ENCODE data around the gene ERC2. TPM values are rescaled to one million over a fixed set of nuclear protein-coding genes. Genes with fewer than 3 reads are reported as not detected.
A peak's percentile ranks its signal among the peaks of the same experiment; 100 is the strongest.

ERC2 gene
- total RNA-seq, 1 donor from 2014 or later, result 6.2 TPM

DNA sequence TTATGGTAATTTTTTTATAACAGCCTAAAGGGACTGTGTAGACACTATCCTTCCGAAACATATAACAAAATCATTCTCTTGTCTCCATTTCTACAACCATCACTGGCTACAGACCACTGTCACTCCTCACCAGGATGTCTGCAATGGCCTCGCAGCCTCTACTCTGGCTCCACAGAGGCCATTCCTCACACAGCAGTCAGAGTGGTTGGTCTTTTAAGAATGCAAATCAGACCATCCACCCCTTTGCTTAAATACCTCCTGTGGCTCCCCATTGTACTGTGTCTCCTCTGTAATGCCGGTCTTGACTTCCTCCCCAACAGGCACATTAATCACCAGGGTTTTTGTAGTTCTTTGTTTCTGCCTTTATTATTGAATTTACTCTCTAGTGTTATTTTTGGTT, 344.8 kb downstream of the ERC2 start:
- DNase-seq (ENCODE audit: low read depth), result no peak

DNA sequence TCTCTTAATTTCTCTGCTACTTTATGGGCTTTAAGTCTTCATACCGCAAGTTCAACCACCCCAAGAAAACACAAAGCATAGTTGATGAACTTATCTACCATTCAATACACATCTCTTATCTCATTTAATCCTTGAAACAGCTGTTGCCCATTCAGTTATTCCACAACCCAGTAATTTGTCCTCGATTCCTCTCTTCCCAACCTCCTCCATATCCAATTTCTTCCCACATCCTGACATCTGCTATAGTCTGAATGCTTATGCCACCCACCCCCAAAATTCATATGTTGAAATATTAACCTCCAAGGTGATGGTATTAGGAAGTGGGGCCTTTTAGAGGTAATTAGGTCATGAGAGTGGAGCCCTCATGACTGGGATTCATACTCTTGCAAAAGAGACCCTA, 345.4 kb downstream of the ERC2 start:
- DNase-seq (ENCODE audit: low read depth), result no peak

DNA sequence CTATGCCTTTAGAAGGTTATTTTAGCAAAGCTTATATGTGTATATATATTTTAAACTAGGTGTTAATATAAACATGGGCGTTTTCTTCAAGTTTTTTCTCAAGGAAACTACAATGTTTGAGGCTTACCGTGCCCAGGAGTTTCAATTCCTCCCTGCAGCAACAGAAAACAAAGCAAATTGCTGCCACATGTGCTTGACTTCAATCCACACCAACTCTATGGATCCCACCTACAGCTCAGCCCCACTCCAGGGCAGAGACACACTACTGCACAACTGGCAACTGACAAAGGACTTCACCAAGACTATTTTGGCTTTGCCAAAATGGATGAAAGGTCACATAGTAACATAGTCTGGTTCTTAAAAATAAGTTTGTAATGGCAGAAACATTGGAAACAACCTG, 346.6 kb downstream of the ERC2 start:
- no peak for DNase-seq (ENCODE audit: low read depth)

DNA sequence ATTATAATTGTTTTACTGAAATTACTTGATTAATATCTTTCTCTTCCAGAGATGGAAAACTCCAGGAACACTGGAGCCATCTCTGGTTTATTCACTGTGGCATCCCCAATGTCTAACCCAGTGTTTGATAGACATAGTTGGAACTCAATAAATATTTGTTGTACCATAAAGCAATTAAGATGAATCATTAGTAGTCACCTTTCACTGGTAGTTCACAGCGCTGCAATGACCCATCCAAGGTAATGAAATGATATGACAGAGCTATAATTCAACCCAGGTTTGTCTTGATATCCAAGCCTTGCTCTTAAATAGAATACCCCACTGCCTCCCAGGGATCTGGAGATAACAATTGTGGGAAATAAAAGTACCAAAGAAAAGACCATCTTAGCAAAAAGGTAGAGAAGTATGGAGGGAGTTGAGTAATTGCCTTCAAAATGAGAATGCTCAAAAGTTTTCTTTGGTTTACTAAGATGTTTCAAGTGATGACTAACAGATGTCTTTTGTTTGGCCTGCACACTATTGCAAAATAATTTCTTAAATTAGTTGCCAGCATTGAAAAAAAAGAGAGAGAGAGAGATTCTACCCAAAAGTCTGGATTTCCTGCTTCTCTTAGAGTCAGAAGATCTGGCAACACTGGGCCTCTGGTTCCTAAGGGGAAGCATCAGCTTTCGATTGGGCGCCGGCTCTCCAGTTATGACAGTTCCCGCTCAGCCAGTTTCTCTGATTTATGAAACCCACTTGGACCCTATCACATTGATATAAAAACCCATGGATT, 348.5 kb downstream of the ERC2 start:
- DNase-seq (ENCODE audit: low read depth), result peak; percentile 75

DNA sequence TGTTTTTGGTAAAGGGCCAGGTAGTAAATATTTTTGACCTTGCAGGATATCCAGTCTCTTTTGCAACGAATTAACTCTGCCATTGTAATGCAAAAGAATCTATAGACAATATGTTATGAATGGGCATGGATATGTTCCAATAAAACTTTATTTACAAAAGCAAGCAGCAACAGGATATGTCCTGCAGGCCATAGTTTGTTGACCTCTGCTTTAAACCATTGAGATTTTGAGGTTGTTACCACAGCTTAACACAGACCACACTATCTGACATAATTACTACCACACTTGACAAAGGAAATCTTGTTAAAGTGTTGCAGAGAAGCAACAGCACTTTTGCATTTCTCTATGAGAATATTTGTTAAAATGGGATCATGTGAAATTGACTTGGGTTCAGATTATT, 349.3 kb downstream of the ERC2 start:
- no peak for DNase-seq (ENCODE audit: low read depth)

DNA sequence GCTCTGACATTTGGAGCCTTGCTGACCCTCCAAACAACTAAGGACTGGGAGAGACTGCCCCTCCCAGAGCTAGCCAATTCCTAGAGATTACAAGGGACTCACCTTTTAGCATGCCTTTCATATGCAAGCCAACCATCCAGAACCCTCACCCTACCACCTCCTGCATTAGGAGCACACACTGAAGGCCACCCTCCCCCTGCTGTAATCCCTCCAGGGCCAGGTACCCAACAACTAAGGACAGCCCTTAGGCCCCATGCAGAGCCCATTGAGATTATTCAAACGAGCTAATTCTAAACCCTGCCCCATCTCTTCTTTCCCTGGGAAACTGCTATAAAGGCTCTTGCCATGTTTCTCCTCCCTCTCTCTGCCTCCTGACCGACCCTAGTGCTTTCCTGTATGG, 352.6 kb downstream of the ERC2 start:
- DNase-seq (ENCODE audit: low read depth), result no peak

DNA sequence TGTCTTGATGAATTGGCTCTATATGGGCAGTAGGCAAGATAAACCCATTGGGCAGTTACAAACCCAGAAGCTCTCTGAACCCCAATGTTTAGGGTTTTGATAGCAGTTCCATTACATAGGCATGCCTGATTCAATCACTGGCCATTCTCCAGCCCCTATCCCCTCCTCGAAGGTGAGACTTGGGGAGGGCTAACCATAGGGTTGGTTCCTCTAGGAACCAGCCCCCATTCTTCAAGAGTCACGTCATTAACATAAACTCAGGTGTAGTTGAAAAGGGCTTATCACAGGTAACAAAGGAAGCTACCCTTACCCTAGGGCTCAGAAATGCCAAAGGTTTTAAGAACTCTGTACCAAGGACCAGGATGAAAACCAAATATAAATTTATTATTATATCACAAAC, 353.1 kb downstream of the ERC2 start:
- DNase-seq (ENCODE audit: low read depth), result no peak

DNA sequence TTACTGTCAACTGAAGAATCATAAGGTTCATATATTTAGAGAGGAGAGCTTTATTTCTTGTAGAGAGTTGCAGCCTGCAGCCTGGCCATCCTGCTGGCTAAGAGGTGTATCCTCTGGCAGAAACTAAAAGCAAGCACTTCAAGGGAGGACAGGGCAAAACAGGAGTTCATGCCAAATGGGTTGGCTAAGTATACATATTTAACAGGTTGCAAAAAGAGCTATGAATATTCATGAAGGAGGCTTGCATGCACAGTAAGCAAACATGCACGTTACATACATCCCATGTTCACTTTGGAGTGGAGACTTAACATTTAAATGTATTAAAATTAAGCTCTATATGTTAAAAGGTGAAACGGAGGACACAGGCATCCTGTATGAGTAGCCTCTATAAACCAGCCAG, 354.4 kb downstream of the ERC2 start:
- no peak for DNase-seq (ENCODE audit: low read depth)

DNA sequence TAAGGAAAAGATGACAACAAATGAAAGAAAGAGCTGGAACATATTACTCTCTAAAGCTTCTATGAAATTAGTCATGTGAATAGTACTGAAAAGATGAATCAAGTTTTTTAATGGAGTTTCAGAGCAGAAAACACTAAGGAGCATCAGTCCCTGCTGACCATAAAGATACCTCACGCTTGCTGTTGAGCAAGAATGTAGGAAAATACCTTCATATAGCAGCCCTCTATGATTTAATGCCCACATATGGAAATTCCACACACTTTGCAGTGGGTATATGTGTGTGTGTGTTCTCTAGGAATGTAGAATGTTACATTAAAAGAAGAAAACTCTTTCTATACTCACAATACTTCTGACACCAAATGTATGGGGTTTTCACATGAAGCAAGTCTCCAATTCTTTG, 355.0 kb downstream of the ERC2 start:
- no peak for DNase-seq (ENCODE audit: low read depth)

DNA sequence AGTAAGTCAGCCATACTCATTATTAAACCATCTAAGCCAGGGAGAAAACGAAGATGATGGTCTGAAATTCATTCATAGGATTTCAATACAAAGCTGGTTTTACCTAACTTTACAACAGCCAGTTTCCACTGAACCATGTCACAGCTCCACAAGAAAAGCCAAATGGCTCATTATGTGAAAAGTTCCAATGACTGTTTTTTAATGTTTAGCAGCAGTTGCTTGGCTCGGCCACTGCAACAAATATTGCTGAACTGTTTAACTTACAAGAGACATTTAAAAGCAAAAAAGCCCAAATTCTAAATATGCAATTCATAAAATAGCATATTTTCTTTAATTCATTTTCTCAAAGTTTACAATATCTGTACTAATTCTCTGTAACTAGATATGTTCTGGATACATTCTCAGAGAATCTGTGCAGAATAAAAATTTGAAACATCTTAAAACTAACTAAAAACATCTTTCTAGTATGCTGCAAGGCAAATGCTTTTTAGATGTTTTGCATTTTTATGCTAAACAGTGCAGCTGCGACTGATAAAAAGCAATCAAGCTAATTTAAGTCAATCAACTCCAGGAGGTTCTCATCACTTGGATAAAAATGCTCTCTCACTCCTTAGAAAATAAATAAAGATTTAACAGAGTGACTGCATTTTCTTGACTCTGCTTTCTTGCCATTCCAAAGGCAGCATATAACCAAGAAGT, 356.5 kb downstream of the ERC2 start:
- DNase-seq (ENCODE audit: low read depth), result peak; percentile 22

DNA sequence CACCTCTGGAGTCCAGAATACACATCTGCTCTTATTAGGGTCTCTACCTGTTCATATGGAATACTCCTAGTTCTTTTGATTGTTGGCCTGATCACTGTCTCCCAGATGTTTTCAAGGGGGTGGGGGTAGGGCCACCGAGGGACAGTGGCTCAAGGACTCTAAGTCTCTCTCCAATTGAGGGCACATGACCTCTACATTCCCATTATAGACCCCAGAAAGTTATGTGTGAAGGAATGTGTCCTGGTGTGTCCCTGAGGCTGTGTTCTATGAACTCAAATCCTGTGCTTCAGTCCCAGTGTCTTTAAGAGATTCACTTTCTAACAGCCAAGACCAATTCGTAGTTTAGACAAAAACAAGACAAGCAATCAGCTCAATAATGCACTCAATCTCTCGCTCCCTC, 357.4 kb downstream of the ERC2 start:
- DNase-seq (ENCODE audit: low read depth), result no peak

DNA sequence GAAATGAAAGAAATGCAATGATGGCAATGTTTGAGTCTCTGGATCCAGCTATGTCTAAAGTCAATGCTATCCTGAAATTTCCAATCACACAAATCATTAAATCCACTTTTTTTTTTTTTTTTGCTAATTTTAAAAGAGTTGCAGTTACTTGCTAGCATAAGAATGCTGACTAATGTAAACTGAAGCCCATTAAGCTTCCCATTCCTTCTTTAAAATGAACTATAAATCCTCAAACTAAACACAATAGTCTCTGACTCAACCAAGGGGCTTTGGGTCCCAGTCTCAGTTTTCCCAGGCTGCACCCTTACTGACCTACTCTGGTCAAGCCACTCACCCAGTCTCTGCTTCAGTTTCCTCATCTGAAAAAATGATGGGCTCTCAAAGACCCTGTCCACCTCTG, 361.1 kb downstream of the ERC2 start:
- no peak for DNase-seq (ENCODE audit: low read depth)

DNA sequence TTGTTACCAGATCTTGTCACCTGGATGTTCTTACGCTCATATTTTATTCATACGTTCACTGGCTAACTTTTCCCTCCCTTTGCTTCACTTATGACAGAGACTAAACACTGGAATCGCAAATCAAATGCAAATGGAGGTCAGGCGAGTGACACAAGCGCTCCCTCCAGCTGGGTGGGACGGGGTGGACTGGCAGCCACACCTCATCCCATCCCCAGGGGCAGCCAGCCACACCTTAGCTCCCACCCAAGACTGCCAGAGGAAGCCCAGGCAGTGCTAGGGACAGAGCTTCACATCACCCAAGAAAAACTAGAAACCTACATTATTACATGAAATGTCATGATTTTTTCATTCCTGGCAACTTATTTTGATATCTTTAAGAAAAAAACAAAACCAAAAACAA, 366.2 kb downstream of the ERC2 start:
- no peak for DNase-seq (ENCODE audit: low read depth)

DNA sequence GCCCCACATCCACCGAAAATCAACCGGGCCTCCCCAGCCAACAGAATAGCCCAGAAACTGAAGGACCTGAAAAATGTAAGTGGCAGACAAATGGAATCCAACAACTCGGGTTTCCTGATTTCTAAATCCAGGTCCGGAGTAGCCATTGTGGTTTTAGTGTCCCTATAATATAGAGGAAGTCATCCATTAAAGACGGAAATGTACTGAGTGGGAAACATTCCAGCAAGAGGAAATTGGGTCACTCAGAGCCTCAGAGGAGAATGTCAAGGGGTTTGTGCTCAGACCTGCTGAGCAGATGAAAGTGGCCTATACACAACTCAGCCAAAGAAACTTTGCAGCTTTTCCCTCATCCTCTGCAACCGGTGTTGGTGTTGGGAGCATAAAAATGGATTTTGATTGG, 366.7 kb downstream of the ERC2 start:
- no peak for DNase-seq (ENCODE audit: low read depth)

DNA sequence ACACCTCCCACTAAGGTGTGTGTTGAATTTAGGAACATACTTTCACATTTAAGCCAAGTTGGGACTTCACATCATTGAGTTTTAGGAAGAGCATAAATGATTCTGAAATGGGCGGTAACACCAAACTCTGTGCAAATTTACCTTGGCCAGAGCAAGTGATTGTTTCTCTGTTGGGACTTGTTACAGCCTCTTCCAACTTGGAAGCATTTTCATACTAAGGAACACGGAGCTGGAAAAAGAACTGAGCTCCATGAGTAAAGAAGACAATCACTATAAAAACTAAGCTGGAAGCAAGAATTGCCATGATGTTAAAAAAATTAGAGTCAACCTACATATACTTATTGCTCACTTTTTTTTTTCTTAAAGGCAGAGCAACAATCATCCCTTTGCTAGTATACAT, 371.3 kb downstream of the ERC2 start:
- DNase-seq (ENCODE audit: low read depth), result no peak

DNA sequence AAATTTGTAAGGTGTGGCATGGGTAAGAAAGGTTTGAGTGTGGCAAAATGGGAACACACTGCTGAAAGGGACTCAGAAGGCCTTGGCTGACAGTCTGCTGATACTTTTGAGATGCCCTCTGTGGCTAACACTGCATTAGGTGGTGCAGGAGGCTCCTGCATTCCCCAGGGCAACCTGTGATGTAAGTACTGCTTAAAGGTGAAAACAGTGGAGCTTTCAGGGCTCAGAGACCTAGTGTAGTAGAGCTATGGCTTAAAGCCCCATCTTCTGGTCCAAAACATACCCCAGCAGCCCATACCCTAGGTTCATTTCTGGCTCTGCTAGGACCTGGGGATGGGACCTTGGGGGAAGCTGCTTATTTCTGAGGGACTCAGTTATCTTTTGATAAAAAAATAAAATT, 374.1 kb downstream of the ERC2 start:
- DNase-seq (ENCODE audit: low read depth), result no peak

DNA sequence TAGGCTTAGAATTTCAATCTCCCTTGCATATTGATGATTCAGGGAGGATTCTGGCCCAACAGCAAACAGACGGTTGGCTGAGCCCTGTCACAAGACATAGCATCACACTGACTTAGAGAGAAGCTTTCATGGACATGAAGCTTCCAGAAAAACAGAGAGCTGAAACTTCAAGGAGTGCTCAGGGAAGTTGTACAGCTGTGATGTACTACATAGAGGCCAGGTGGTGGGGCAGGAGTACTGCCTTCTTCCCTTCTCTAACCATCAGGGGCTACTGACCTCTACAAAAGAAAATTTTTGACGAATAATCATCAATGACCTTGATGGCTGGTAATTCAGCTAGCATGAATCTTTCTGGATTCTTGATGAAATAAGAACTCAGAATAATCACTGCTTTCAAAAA, 378.5 kb downstream of the ERC2 start:
- no peak for DNase-seq (ENCODE audit: low read depth)

DNA sequence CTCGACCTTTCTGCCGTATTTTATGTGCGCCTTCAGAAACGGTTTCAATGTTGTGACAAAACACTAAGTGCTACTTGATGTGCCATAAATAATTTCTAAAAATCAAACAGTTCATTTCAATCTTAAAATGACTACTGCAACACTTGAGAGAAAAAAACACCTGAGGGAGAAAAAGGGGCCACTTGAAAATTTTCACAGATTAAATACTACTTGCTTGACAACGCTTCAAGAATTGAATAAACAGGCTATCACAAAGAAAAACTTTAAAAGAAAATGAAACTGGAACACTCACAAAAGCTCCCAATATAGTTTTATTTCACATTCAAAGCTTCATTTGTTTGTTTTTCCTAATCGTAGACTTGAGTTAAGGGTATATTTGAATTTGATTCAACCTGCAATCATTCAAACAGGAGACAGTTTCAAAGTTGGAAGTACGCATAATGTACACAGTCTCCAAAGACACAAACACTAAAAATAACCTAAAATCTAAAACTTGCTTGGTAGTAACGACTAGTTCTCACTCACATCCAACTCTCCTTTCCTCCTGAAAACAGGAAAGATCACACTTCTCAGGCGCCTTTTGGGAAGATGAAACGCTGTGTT, 380.7 kb downstream of the ERC2 start:
- DNase-seq (ENCODE audit: low read depth), result no peak

DNA sequence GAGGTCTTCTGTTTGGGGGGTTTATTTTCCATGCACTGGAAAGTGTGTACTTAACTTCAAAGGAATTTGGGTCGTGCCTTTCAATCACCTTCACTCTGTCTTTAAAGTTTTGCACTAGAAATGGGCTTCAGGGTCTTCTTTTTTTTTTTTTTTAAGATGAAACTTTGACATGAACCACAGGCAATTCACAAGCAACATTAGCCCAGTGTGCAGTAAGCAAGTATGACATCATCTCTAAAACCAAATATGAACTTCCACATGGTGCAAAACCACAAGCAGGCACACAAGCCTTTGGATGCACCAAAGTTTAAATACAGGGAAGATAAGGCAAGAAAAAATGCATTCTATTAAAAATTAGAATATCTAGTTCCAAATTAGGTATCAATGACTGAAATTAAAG, 381.9 kb downstream of the ERC2 start:
- peak; percentile 22 for DNase-seq (ENCODE audit: low read depth)

DNA sequence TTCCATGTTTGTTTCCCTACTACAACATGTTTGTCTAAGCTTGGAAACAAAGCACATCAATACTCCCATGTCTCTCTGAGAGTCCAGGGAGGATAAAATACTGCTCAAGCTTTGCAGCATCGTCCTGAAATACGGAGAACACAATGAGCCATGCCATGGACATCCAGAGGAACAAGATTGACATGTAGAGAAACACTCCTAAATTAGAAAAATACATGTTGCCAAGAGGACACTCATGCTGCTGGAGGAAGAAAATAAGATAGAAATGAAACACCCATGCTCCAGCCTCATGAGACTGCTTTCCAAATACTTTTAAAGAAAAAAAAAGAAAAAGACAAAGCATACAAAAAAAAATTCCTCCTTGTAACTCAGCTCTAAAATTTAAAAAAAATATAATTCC, 387.0 kb downstream of the ERC2 start:
- no peak for DNase-seq (ENCODE audit: low read depth)

DNA sequence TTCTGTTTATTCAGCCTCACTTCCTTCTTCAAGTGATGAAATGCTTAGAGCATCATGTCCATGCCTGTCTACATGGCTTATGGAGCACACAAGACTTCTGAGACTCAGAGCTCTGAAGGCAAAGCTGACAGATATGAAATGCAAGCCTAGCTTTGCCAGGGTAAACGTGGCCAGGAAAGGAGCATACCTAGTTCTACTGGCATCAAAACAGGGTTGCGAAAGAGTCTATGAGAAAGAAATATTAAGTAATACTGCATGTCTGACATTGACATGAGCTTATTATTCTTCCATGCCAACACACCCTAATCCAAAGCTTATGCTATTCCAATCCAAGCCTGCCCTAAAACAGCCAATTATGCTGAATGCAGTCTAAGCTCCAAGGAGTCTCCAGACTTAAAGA, 391.5 kb downstream of the ERC2 start:
- DNase-seq (ENCODE audit: low read depth), result peak; percentile 3

DNA sequence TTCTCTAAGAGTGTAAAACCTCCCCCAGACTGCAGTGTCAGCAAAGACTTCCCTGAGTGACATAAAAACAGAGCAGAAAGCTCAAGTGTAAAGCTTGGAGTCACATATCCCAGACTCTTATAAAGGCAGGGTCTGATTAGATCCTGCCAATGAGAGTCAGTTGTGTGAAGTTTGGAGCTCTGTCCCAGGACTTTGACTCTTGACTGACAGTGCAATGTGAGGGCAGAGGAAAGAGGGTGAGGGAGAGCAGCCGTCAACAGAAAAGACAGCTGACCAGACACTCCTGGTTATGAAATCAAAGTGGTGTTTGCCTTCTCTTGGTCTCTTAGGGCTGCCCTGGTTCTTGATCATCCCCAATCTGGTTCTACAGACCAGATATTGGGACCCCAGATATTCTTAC, 393.2 kb downstream of the ERC2 start:
- DNase-seq (ENCODE audit: low read depth), result no peak

DNA sequence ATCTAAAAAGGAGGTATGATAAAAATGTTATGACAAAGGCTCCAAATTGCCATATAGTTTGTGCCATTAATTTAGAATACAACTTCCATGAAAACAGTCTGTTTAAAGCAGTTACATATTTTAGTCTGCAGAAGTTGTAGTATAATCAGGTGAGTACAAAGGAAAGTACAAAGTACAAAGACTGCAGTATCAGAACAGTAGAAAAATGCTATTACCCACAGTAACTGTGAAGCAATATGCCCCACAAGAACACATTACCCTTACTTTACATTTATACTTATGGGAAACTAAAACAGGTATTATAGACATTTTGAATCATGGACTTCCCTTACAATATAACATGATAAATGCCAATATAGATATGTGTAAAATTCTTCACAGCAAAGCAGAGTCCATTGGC, 398.5 kb downstream of the ERC2 start:
- DNase-seq (ENCODE audit: low read depth), result no peak
